HepG2 (cell line): ENCODE data around the gene SSTR5. TPM values are rescaled to one million over a fixed set of nuclear protein-coding genes. Genes with fewer than 3 reads are reported as not detected.

Experiments used
- ATAC-seq: fragments of 200-7000 bp; cut with Tn5 transposase; 3 replicates; pipeline ENCODE4 v1.9.1; 2020; ENCODE audit warnings: mild to moderate bottlenecking, moderate library complexity
- BruUV-seq: library from RNA; stranded (reverse); fragments of 400-500 nt; replicated peaks from 2 replicates; lab custom pipeline; 2021; lab: Mats Ljungman, UMichigan
- CTCF ChIA-PET: fragments of 300-600 bp; formaldehyde crosslinking; extraction: SDS; loops from one replicate; lab custom pipeline; 2021; ENCODE audit warnings: low total read pairs, inconsistent platforms, low intra/inter-chr PET ratio; lab: Yijun Ruan, JAX
- POLR2A ChIA-PET: fragments of 350-600 bp; sonication (Branson Sonifier 250); formaldehyde crosslinking; loops from one replicate; lab custom pipeline; 2020; ENCODE audit warnings: antibody characterized with exemption, inconsistent platforms; lab: Yijun Ruan, JAX
- DNase-seq: peaks from one replicate; pipeline ENCODE4 v3.0.0-alpha.2; 2015; ENCODE audit warnings: low spot score
- FAIRE-seq: peaks from 3 replicates; lab custom pipeline; 2011; peaks lifted over from hg19 to GRCh38; lab: Jason Lieb, UNC
- H2AFZ ChIP-seq: one replicate; pipeline ENCODE4 v1.6.1; 2011; ENCODE audit warnings: low read length, inconsistent platforms
- H3K27ac ChIP-seq: fragments of 300-600 bp; 3 replicates; pipeline ENCODE4 v1.8.0; 2011; ENCODE audit warnings: mixed run types, mild to moderate bottlenecking, mixed read lengths, low read length, inconsistent platforms; ENCODE audit not compliant: insufficient read depth; ENCODE audit errors: extremely low read length
- H3K27me3 ChIP-seq, 2 experiments: fragments of 200-600 bp in 1 of 2; 2 replicates in 1 of 2; 3 replicates in 1 of 2; pipeline versions ENCODE4 v1.6.0 to v1.8.0; 2011; ENCODE audit warnings: low read length in 2 of 2, mild to moderate bottlenecking in 2 of 2, moderate library complexity in 2 of 2, inconsistent platforms in 1 of 2; ENCODE audit not compliant: insufficient read depth in 2 of 2, control insufficient read depth in 1 of 2
- H3K36me3 ChIP-seq, 2 experiments: fragments of 200-600 bp in 1 of 2; replicated peaks in 1 of 2; 2 replicates in 1 of 2; 3 replicates in 1 of 2; pipeline versions ENCODE4 v1.5.1 to v1.8.0; 2011; ENCODE audit warnings: low read length in 2 of 2, inconsistent platforms in 1 of 2; ENCODE audit not compliant: insufficient read depth in 2 of 2, control insufficient read depth in 1 of 2
- H3K4me1 ChIP-seq: 2 replicates; pipeline ENCODE4 v1.5.1; 2012; ENCODE audit warnings: low read length, inconsistent platforms; ENCODE audit not compliant: insufficient read depth
- H3K4me2 ChIP-seq: 2 replicates; pipeline ENCODE4 v1.6.0; 2011; ENCODE audit warnings: low read depth, low read length, inconsistent platforms
- H3K4me3 ChIP-seq, 3 experiments: fragments of 200-600 bp in 1 of 3; sonication (generic), shearing (Covaris generic) in 1 of 3; replicated peaks in 1 of 3; 2 replicates each; pipeline ENCODE4 v1.5.1; 2011 to 2016; ENCODE audit warnings: low read length in 3 of 3, inconsistent platforms in 2 of 3, low read depth in 2 of 3, mild to moderate bottlenecking in 2 of 3, control low read depth in 1 of 3, mixed read lengths in 1 of 3; ENCODE audit not compliant: insufficient read depth in 1 of 3
- H3K79me2 ChIP-seq: one replicate; pipeline ENCODE4 v1.6.1; 2011; ENCODE audit warnings: low read length, inconsistent platforms; ENCODE audit not compliant: insufficient read depth
- H3K9ac ChIP-seq: 2 replicates; pipeline ENCODE4 v1.6.0; 2011; ENCODE audit warnings: mild to moderate bottlenecking, low read depth, low read length, inconsistent platforms; ENCODE audit not compliant: insufficient read depth
- H3K9me3 ChIP-seq: 2 replicates; pipeline ENCODE4 v1.5.1; 2012; ENCODE audit warnings: mild to moderate bottlenecking, low read length
- H4K20me1 ChIP-seq: 2 replicates; pipeline ENCODE4 v1.6.0; 2011; ENCODE audit warnings: inconsistent platforms, mild to moderate bottlenecking, low read length, moderate library complexity; ENCODE audit not compliant: insufficient read depth
- BORCS8-MEF2B ChIP-seq: sonication (generic); formaldehyde crosslinking; IDR thresholded peaks from 2 replicates; pipeline ENCODE4 v1.8.0; 2022; ENCODE audit warnings: mild to moderate bottlenecking, missing genetic modification reagents
- EP300 ChIP-seq, 3 experiments: sonication (generic) in 1 of 3; formaldehyde crosslinking in 1 of 3; IDR thresholded peaks; 2 replicates each; pipeline versions ENCODE4 v1.5.1 to v1.6.1; 2011 to 2020; ENCODE audit warnings: low read depth in 2 of 3, low read length in 2 of 3, borderline replicate concordance in 1 of 3, improper control_type of control experiment in 1 of 3, mild to moderate bottlenecking in 1 of 3, missing genetic modification reagents in 1 of 3, moderate library complexity in 1 of 3
- MXD4 ChIP-seq: IDR thresholded peaks from 2 replicates; pipeline ENCODE4 v1.6.1; 2016; ENCODE audit warnings: mild to moderate bottlenecking, missing biosample characterization, missing genetic modification reagents
- PHF20 ChIP-seq: sonication (generic); formaldehyde crosslinking; IDR thresholded peaks from 2 replicates; pipeline ENCODE4 v1.5.0; 2020; ENCODE audit warnings: mild to moderate bottlenecking, missing genetic modification reagents
- ZNF207 ChIP-seq: fragments of 450-650 bp; IDR thresholded peaks from 2 replicates; pipeline ENCODE4 v1.6.1; 2016; ENCODE audit warnings: antibody characterized with exemption, borderline replicate concordance
- ZNF496 ChIP-seq: sonication (generic); formaldehyde crosslinking; IDR thresholded peaks from 2 replicates; pipeline ENCODE4 v1.8.1; 2023; ENCODE audit warnings: mild to moderate bottlenecking, moderate library complexity, missing genetic modification reagents; ENCODE audit not compliant: insufficient replicate concordance
- ZNF543 ChIP-seq: sonication (generic); formaldehyde crosslinking; IDR thresholded peaks from 2 replicates; pipeline ENCODE4 v1.4.0; 2020; ENCODE audit warnings: mild to moderate bottlenecking, missing genetic modification reagents
- WGBS: methylation state at CpG from one replicate; pipeline ENCODE4 v1.1.6; 2017; ENCODE audit warnings: low lambda C conversion rate; 5-methylcytosine and 5-hydroxymethylcytosine counted together
- in situ Hi-C: cut with HindIII; loops from 2 replicates; pipeline ENCODE4 v1.10.0; 2017; ENCODE audit warnings: low pct_unique_long_range_greater_than_20kb; ENCODE audit not compliant: extremely low pct_ligation_motif_present
- intact Hi-C: fragments of 100-400 bp; cut with micrococcal nuclease; formaldehyde crosslinking; loops from one replicate; pipeline ENCODE4 v1.10.0; 2022; ENCODE audit not compliant: unreplicated experiment
- polyA plus RNA-seq, 8 experiments: library from polyadenylated mRNA; depleted of rRNA in 3 of 8; stranded (reverse) in 7 of 8; unstranded in 1 of 8; fragments of >200 nt; fragmentation: Illumina TruSeq in 4 of 8; extraction: Trizol in 4 of 8; gene quantifications; 2 replicates each; pipeline versions ENCODE4 v1.2.1 to v1.2.3, GENCODE V29; 2011 to 2016; ENCODE audit warnings: low read depth in 4 of 8, missing spikeins in 1 of 8, mixed read lengths in 1 of 8; ENCODE audit not compliant: insufficient read depth in 1 of 8
- total RNA-seq, 5 experiments: library from RNA; depleted of rRNA; stranded (reverse); fragments of >200 nt; fragmentation: Illumina TruSeq; extraction: Trizol; gene quantifications; 2 replicates each; pipeline ENCODE4 v1.2.3, GENCODE V29; 2016; ENCODE audit warnings: low read depth in 1 of 5
- TF ChIP-seq, protein P1 (sequence below): sonication (generic); formaldehyde crosslinking; conservative IDR thresholded peaks from 2 replicates; pipeline ENCODE4 v1.8.0; 2022; ENCODE audit warnings: mild to moderate bottlenecking, moderate library complexity, missing genetic modification reagents
- TF ChIP-seq, protein P2 (sequence below): sonication (generic); formaldehyde crosslinking; IDR thresholded peaks from 2 replicates; pipeline ENCODE4 v1.8.0; 2022; ENCODE audit warnings: mild to moderate bottlenecking, missing genetic modification reagents, moderate library complexity
- TF ChIP-seq, protein P3 (sequence below): sonication (generic); formaldehyde crosslinking; IDR thresholded peaks from 2 replicates; pipeline ENCODE4 v1.5.0; 2020; ENCODE audit warnings: mild to moderate bottlenecking, missing genetic modification reagents

Gene SSTR5
- total and polyA plus RNA-seq, 2 of the 13 experiments (the other 11 are each of a cell fraction or from before 2014, with no cell fraction given), result 0.20 to 0.49 TPM

DNA sequence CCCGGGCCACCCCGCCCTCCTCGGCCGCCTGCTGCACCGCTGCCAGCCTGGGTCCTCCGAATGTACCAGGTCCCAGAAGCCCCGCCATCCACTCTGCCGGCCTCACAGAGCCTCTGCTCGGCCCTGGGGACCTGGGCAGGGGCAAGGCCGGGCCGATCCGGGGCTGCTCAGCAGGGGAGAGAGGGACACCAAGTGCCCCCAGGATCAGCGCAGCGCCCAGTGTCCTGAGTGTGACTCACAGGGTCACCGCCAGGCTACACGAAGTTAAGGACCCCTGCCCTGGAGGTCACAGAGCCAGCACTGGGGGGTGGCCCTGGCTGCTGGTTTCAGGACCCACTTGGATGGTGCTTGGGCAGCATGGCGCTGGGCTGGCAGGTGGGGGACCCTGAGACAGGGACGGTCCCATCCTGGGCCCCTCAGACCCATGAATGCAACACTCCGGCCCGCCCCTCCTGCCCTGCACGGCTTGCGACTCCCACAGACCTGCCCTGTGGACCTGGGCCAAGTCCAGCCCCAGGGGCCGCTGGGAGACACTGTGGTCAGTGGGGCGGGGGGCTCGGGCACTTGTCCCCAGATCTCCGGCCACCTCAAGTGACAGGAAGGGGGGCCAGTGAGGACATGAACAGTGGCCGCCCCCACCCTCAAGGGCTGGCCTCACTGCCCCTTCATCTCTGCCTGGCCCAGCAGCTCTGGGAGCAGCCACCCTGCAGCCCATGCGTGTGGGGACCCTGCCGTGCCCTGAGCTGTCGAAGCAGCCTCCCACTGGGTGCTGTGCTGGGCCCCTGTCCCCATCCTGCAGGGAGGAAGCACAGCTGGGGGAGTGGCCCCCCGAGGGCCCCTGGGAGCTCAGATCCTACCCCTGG is 23.2 kb upstream of the SSTR5 start (continued):
- TF ChIP-seq, protein P1, sequence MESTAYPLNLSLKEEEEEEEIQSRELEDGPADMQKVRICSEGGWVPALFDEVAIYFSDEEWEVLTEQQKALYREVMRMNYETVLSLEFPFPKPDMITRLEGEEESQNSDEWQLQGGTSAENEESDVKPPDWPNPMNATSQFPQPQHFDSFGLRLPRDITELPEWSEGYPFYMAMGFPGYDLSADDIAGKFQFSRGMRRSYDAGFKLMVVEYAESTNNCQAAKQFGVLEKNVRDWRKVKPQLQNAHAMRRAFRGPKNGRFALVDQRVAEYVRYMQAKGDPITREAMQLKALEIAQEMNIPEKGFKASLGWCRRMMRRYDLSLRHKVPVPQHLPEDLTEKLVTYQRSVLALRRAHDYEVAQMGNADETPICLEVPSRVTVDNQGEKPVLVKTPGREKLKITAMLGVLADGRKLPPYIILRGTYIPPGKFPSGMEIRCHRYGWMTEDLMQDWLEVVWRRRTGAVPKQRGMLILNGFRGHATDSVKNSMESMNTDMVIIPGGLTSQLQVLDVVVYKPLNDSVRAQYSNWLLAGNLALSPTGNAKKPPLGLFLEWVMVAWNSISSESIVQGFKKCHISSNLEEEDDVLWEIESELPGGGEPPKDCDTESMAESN (CRISPR knock-in tag), result no peak
- no peak for TF ChIP-seq EP300 (IDR thresholded peaks at IDR 0.05; ENCODE audit: low read depth in 2 of 2, low read length in 2 of 2)
- no peak for TF ChIP-seq EP300 (CRISPR knock-in tag; IDR thresholded peaks at IDR 0.05; ENCODE audit: borderline replicate concordance)
- TF ChIP-seq, protein P2, sequence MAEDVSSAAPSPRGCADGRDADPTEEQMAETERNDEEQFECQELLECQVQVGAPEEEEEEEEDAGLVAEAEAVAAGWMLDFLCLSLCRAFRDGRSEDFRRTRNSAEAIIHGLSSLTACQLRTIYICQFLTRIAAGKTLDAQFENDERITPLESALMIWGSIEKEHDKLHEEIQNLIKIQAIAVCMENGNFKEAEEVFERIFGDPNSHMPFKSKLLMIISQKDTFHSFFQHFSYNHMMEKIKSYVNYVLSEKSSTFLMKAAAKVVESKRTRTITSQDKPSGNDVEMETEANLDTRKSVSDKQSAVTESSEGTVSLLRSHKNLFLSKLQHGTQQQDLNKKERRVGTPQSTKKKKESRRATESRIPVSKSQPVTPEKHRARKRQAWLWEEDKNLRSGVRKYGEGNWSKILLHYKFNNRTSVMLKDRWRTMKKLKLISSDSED (CRISPR knock-in tag), result no peak
- TF ChIP-seq ZNF207, result no peak
- 0 out of 2 replicates have a peak, but pooled peaks have one; percentile 20 for TF ChIP-seq BORCS8-MEF2B (CRISPR knock-in tag)
- TF ChIP-seq MXD4 (CRISPR knock-in tag), result no peak

DNA sequence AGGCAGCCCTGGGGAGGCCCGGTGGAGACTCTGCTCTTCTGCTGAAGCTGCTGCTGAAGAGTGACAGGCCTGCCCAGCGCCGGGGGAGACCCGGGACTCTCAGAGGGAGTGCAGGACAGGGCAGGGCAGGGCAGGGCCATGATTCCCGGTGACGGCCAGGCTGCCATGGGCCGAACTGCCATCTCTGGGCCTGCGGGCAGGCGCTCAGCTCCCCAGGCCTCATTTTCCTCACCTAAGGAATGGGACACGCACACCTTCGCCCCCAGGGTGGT is 22.6 kb upstream of the SSTR5 start:
- FAIRE-seq (no peak), DNase-seq (no peak), ATAC-seq (peak; percentile 9)
- POLR2A ChIA-PET, result no interaction called here
- CTCF ChIA-PET, result no interaction called here
- Histone ChIP-seq H3K4me2 (0 out of 2 replicates have a peak overlapping the region, but pooled peaks have one; percentile 45), H3K9me3 (no peaks in the 10 kb centered on the region), H3K27me3 (peaks cover 26 to 75% of the 10 kb centered on the region in 2 experiments), H3K79me2 (no peaks in the 10 kb centered on the region), H2AFZ (no peak overlapping the region), H3K4me1 (peaks cover 18% of the 10 kb centered on the region), H4K20me1 (no peaks in the 10 kb centered on the region; the same call in 1 of the 2 replicates), H3K27ac (no peak overlapping the region), H3K9ac (no peak overlapping the region), H3K4me3 (no peak overlapping the region; a peak in 1 of 6 replicates), H3K36me3 (no peaks in the 10 kb centered on the region)
- in situ Hi-C loops (loop anchor here (5.0 kb wide), 1 partner anchor 238 kb away; no protein-coding TSS in a partner anchor), intact Hi-C loops (no loop called here)
- TF ChIP-seq PHF20 (CRISPR knock-in tag), result no peak
- TF ChIP-seq, protein P3, sequence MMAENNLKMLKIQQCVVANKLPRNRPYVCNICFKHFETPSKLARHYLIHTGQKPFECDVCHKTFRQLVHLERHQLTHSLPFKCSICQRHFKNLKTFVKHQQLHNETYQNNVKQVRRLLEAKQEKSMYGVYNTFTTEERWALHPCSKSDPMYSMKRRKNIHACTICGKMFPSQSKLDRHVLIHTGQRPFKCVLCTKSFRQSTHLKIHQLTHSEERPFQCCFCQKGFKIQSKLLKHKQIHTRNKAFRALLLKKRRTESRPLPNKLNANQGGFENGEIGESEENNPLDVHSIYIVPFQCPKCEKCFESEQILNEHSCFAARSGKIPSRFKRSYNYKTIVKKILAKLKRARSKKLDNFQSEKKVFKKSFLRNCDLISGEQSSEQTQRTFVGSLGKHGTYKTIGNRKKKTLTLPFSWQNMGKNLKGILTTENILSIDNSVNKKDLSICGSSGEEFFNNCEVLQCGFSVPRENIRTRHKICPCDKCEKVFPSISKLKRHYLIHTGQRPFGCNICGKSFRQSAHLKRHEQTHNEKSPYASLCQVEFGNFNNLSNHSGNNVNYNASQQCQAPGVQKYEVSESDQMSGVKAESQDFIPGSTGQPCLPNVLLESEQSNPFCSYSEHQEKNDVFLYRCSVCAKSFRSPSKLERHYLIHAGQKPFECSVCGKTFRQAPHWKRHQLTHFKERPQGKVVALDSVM, result peak; percentile 57; the same call in 1 of the 2 replicates
- TF ChIP-seq ZNF543 (CRISPR knock-in tag), result no peak
- TF ChIP-seq ZNF496 (CRISPR knock-in tag), result no peak
- 12% methylated on average over 5 of the region's 11 CpGs for WGBS
- no TSS peak for BruUV-seq
